GM19438 (cell line): ENCODE measurements around the gene TBX18.

ENCODE experiments used
- ATAC-seq: cut with Tn5 transposase; IDR thresholded peaks from one replicate; pipeline ENCODE4 v1.9.1; 2021; ENCODE audit warnings: low read depth; ENCODE audit not compliant: unreplicated experiment

The TBX18 gene

GRCh38 chr6:84752118-84752850 is 12.1 kb downstream of the TBX18 start:
- no peak for ATAC-seq

- no peak for ATAC-seq
Measured at GRCh38 chr6:84749181-84749580, 15.2 kb downstream of the TBX18 start.

- no peak for ATAC-seq
Measured at GRCh38 chr6:84748376-84748775, 16.0 kb downstream of the TBX18 start.

- no peak for ATAC-seq
Measured at GRCh38 chr6:84743616-84744015, 20.8 kb downstream of the TBX18 start.

GRCh38 chr6:84740385-84740784 is 24.0 kb downstream of the TBX18 start:
- no peak for ATAC-seq

- no peak for ATAC-seq
Measured at GRCh38 chr6:84739866-84740208, 24.6 kb downstream of the TBX18 start.

- ATAC-seq, result no peak
Measured at GRCh38 chr6:84738996-84739865, 25.2 kb downstream of the TBX18 start.

- ATAC-seq, result no peak
Measured at GRCh38 chr6:84733889-84734288, 30.5 kb downstream of the TBX18 start.

- no peak for ATAC-seq
Measured at GRCh38 chr6:84731901-84732300, 32.5 kb downstream of the TBX18 start.

- ATAC-seq, result no peak
Measured at GRCh38 chr6:84731401-84731800, 33.0 kb downstream of the TBX18 start.

GRCh38 chr6:84728602-84729001 is 35.8 kb downstream of the TBX18 start:
- no peak for ATAC-seq

GRCh38 chr6:84719152-84719551 is 45.2 kb downstream of the TBX18 start:
- no peak for ATAC-seq

- ATAC-seq, result no peak
Measured at GRCh38 chr6:84718038-84718955, 46.1 kb downstream of the TBX18 start.

GRCh38 chr6:84709121-84709520 is 55.3 kb downstream of the TBX18 start:
- ATAC-seq, result no peak

GRCh38 chr6:84707171-84707570 is 57.2 kb downstream of the TBX18 start:
- no peak for ATAC-seq

- ATAC-seq, result no peak
Measured at GRCh38 chr6:84696166-84696565, 68.2 kb downstream of the TBX18 start.

GRCh38 chr6:84691978-84692623 is 72.3 kb downstream of the TBX18 start:
- no peak for ATAC-seq

- ATAC-seq, result no peak
Measured at GRCh38 chr6:84688141-84688873, 76.1 kb downstream of the TBX18 start.

- ATAC-seq, result no peak
Measured at GRCh38 chr6:84687431-84687830, 77.0 kb downstream of the TBX18 start.
